HG03575 (cell line): ENCODE results near the gene C3orf80.
"Not testable (repeated sequence)": the region's sequence is repeated elsewhere in the genome, so short reads cannot be mapped to it uniquely, and the experiment has no call there.

Source experiments
- ATAC-seq: cut with Tn5 transposase; IDR thresholded peaks from one replicate; pipeline ENCODE4 v1.9.1; 2021; ENCODE audit not compliant: unreplicated experiment, insufficient number of reproducible peaks, low FRiP score; ENCODE audit errors: extremely low read depth

Gene C3orf80

GRCh38 chr3:160205606-160206005 lies 19.6 kb upstream of the C3orf80 start:
- no peak for ATAC-seq

GRCh38 chr3:160210341-160210740 lies 14.9 kb upstream of the C3orf80 start:
- ATAC-seq: no peak

GRCh38 chr3:160210799-160211221 lies 14.4 kb upstream of the C3orf80 start:
- no peak for ATAC-seq

- ATAC-seq: no peak
Measured at GRCh38 chr3:160213191-160213590, 12.0 kb upstream of the C3orf80 start.

GRCh38 chr3:160217675-160218074 lies 7.5 kb upstream of the C3orf80 start:
- ATAC-seq: no peak

GRCh38 chr3:160218136-160218535 lies 7.1 kb upstream of the C3orf80 start:
- no peak for ATAC-seq

- ATAC-seq: no peak
Measured at GRCh38 chr3:160220038-160220437, 5.2 kb upstream of the C3orf80 start.

GRCh38 chr3:160221019-160221418 lies 4.2 kb upstream of the C3orf80 start:
- ATAC-seq: no peak

- ATAC-seq: no peak
Measured at GRCh38 chr3:160224256-160224655, 966 bp upstream of the C3orf80 start.

GRCh38 chr3:160224811-160225175 lies 429 bp upstream of the C3orf80 start:
- ATAC-seq: no peak

GRCh38 chr3:160226026-160226907 lies 1.0 kb downstream of the C3orf80 start:
- ATAC-seq: no peak

GRCh38 chr3:160227419-160227818 lies 2.2 kb downstream of the C3orf80 start:
- no peak for ATAC-seq

GRCh38 chr3:160232014-160232413 lies 6.8 kb downstream of the C3orf80 start:
- ATAC-seq: no peak

- ATAC-seq: not testable (repeated sequence)
Measured at GRCh38 chr3:160240719-160241118, 15.5 kb downstream of the C3orf80 start.

GRCh38 chr3:160245261-160245800 lies 20.1 kb downstream of the C3orf80 start:
- no peak for ATAC-seq

- ATAC-seq: no peak
Measured at GRCh38 chr3:160247766-160248165, 22.5 kb downstream of the C3orf80 start.

- no peak for ATAC-seq
Measured at GRCh38 chr3:160253298-160253697, 28.1 kb downstream of the C3orf80 start.

- no peak for ATAC-seq
Measured at GRCh38 chr3:160257606-160258005, 32.4 kb downstream of the C3orf80 start.

- ATAC-seq: no peak
Measured at GRCh38 chr3:160259589-160259988, 34.4 kb downstream of the C3orf80 start.

- ATAC-seq: no peak
Measured at GRCh38 chr3:160260587-160261270, 35.5 kb downstream of the C3orf80 start.
